Nephron (organoid): ENCODE data around the gene MORN5.

Experiments
- H3K27ac Mint-ChIP-seq, 3 experiments: 2 replicates each; pipeline ENCODE4 v1.8.0; 2020; ENCODE audit warnings: mixed read lengths in 3 of 3, mild to moderate bottlenecking in 2 of 3, moderate library complexity in 1 of 3
- H3K27me3 Mint-ChIP-seq: 2 replicates; pipeline ENCODE4 v1.8.0; 2021; ENCODE audit warnings: low read depth, mild to moderate bottlenecking, moderate library complexity, mixed read lengths
- H3K36me3 Mint-ChIP-seq: 2 replicates; pipeline ENCODE4 v1.8.0; 2020; ENCODE audit warnings: low read depth, mixed read lengths
- H3K4me1 Mint-ChIP-seq: 2 replicates; pipeline ENCODE4 v1.8.0; 2020; ENCODE audit warnings: mixed read lengths
- H3K4me3 Mint-ChIP-seq, 3 experiments: 2 replicates each; pipeline ENCODE4 v1.8.0; 2020; ENCODE audit warnings: mild to moderate bottlenecking in 3 of 3, mixed read lengths in 3 of 3, moderate library complexity in 2 of 3
- H3K9me3 Mint-ChIP-seq: 2 replicates; pipeline ENCODE4 v1.8.0; 2020; ENCODE audit warnings: mixed read lengths
- CTCF ChIP-seq, 3 experiments: fragments of 200-600 bp; sonication (generic); IDR thresholded peaks; one replicate each; pipeline ENCODE4 v1.5.0; 2021; ENCODE audit warnings: antibody characterized with exemption in 3 of 3; ENCODE audit not compliant: unreplicated experiment in 3 of 3

MORN5 gene

GRCh38 chr9:122197882-122198281, 38.2 kb downstream of the MORN5 start:
- TF ChIP-seq CTCF (IDR thresholded peaks at IDR 0.05; ENCODE audit: unreplicated experiment in 3 of 3) = no peak

GRCh38 chr9:122200960-122201595, 41.4 kb downstream of the MORN5 start:
- no peak for TF ChIP-seq CTCF (IDR thresholded peaks at IDR 0.05; ENCODE audit: unreplicated experiment in 3 of 3)
- Mint-ChIP-seq H3K27ac (peak overlapping the region in 1 of 3 experiments; percentile 0), H3K9me3 (no peaks in the 10 kb centered on the region), H3K27me3 (peaks cover 29% of the 10 kb centered on the region), H3K4me3 (no peak overlapping the region), H3K36me3 (no peaks in the 10 kb centered on the region), H3K4me1 (peaks cover 46% of the 10 kb centered on the region)

More at GRCh38 chr9:122197882-122198281, 38.2 kb downstream of the MORN5 start:
- H3K4me1 Mint-ChIP-seq = peaks cover 33% of the 10 kb centered on the region
- H3K4me3 Mint-ChIP-seq = no peak overlapping the region
- H3K27ac Mint-ChIP-seq = peak overlapping the region in 1 of 3 experiments; percentile 27
- peaks cover 22% of the 10 kb centered on the region for H3K27me3 Mint-ChIP-seq
- no peaks in the 10 kb centered on the region for H3K9me3 Mint-ChIP-seq
- H3K36me3 Mint-ChIP-seq = no peaks in the 10 kb centered on the region

GRCh38 chr9:122201641-122202040, 41.9 kb downstream of the MORN5 start:
- Mint-ChIP-seq H3K36me3 (no peaks in the 10 kb centered on the region), H3K27me3 (peaks cover 34% of the 10 kb centered on the region), H3K9me3 (no peaks in the 10 kb centered on the region), H3K27ac (peak overlapping the region in 1 of 3 experiments; percentile 0), H3K4me3 (no peak overlapping the region), H3K4me1 (peaks cover 51% of the 10 kb centered on the region)
- TF ChIP-seq CTCF (IDR thresholded peaks at IDR 0.05; ENCODE audit: unreplicated experiment in 3 of 3) = no peak

GRCh38 chr9:122202111-122202510, 42.4 kb downstream of the MORN5 start:
- Mint-ChIP-seq H3K4me1 (peaks cover 56% of the 10 kb centered on the region), H3K36me3 (no peaks in the 10 kb centered on the region), H3K4me3 (no peak overlapping the region)

GRCh38 chr9:122204055-122204454, 44.3 kb downstream of the MORN5 start:
- Mint-ChIP-seq H3K4me1 (peaks cover 46% of the 10 kb centered on the region), H3K9me3 (no peaks in the 10 kb centered on the region), H3K36me3 (no peaks in the 10 kb centered on the region), H3K27me3 (peaks cover 48% of the 10 kb centered on the region), H3K4me3 (peak overlapping the region in 1 of 3 experiments; percentile 57), H3K27ac (peak overlapping the region; percentile 64 to 92 (median 72))
- TF ChIP-seq CTCF (IDR thresholded peaks at IDR 0.05; ENCODE audit: unreplicated experiment in 3 of 3) = no peak

More at GRCh38 chr9:122202111-122202510, 42.4 kb downstream of the MORN5 start:
- H3K27me3 Mint-ChIP-seq = peaks cover 35% of the 10 kb centered on the region
- TF ChIP-seq CTCF (IDR thresholded peaks at IDR 0.05; ENCODE audit: unreplicated experiment in 3 of 3) = no peak
- H3K9me3 Mint-ChIP-seq = no peaks in the 10 kb centered on the region
- no peak overlapping the region for H3K27ac Mint-ChIP-seq

GRCh38 chr9:122204491-122204890, 44.8 kb downstream of the MORN5 start:
- H3K4me1 Mint-ChIP-seq = peaks cover 43% of the 10 kb centered on the region
- H3K36me3 Mint-ChIP-seq = no peaks in the 10 kb centered on the region
- no peak for TF ChIP-seq CTCF (IDR thresholded peaks at IDR 0.05; ENCODE audit: unreplicated experiment in 3 of 3)
- peaks cover 53% of the 10 kb centered on the region for H3K27me3 Mint-ChIP-seq
- H3K9me3 Mint-ChIP-seq = no peaks in the 10 kb centered on the region
- no peak overlapping the region for H3K4me3 Mint-ChIP-seq
- peak overlapping the region; percentile 64 to 92 (median 72) for H3K27ac Mint-ChIP-seq
